H9 (cell line): ENCODE results near the gene SKIC2. TPM values are rescaled to one million over a fixed set of nuclear protein-coding genes. Genes with fewer than 3 reads are reported as not detected.

ENCODE experiments used
- DNase-seq: peaks from one replicate; pipeline ENCODE4 v3.0.0-alpha.2; 2017
- H2AFZ ChIP-seq: one replicate; pipeline ENCODE4 v1.6.1; 2013; ENCODE audit warnings: mild to moderate bottlenecking, low read length, control low read depth, moderate library complexity
- H2AK5ac ChIP-seq: 2 replicates; pipeline ENCODE4 v1.6.1; 2013; ENCODE audit warnings: low read length, control low read depth, mixed read lengths; ENCODE audit not compliant: insufficient read length
- H2BK120ac ChIP-seq: one replicate; pipeline ENCODE4 v1.6.1; 2013; ENCODE audit warnings: low read depth, mild to moderate bottlenecking, low read length, control low read depth, inconsistent platforms; ENCODE audit not compliant: poor library complexity, severe bottlenecking
- H2BK12ac ChIP-seq: 2 replicates; pipeline ENCODE4 v1.6.1; 2013; ENCODE audit warnings: low read length, control low read depth, mixed read lengths, low read depth; ENCODE audit not compliant: insufficient read length
- H2BK15ac ChIP-seq: 2 replicates; pipeline ENCODE4 v1.6.1; 2013; ENCODE audit warnings: low read depth, low read length, control low read depth
- H2BK20ac ChIP-seq: one replicate; pipeline ENCODE4 v1.6.1; 2013; ENCODE audit warnings: low read depth, mild to moderate bottlenecking, low read length, control low read depth, inconsistent platforms; ENCODE audit not compliant: poor library complexity, severe bottlenecking
- H2BK5ac ChIP-seq: 2 replicates; pipeline ENCODE4 v1.6.1; 2013; ENCODE audit warnings: low read length, control low read depth, mixed read lengths; ENCODE audit not compliant: insufficient read length
- H3K14ac ChIP-seq: 2 replicates; pipeline ENCODE4 v1.6.1; 2013; ENCODE audit warnings: low read length, control low read depth; ENCODE audit not compliant: insufficient read depth
- H3K18ac ChIP-seq: 2 replicates; pipeline ENCODE4 v1.6.1; 2013; ENCODE audit warnings: low read depth, mild to moderate bottlenecking, mixed read lengths, low read length, control low read depth; ENCODE audit not compliant: insufficient read length
- H3K23ac ChIP-seq: 2 replicates; pipeline ENCODE4 v1.6.1; 2013; ENCODE audit warnings: low read length, control low read depth, mixed read lengths, low read depth; ENCODE audit not compliant: insufficient read length
- H3K23me2 ChIP-seq: 2 replicates; pipeline ENCODE4 v1.6.1; 2013; ENCODE audit warnings: low read depth, mild to moderate bottlenecking, mixed read lengths, low read length, control low read depth; ENCODE audit not compliant: insufficient read length, poor library complexity, severe bottlenecking
- H3K27ac ChIP-seq: 2 replicates; pipeline ENCODE4 v1.5.1; 2013; ENCODE audit warnings: low read length, control low read depth, mixed read lengths, low read depth; ENCODE audit not compliant: insufficient read length
- H3K27me3 ChIP-seq: 2 replicates; pipeline ENCODE4 v1.6.1; 2013; ENCODE audit warnings: low read length, control low read depth, inconsistent platforms; ENCODE audit not compliant: insufficient read depth
- H3K4ac ChIP-seq: 2 replicates; pipeline ENCODE4 v1.6.1; 2013; ENCODE audit warnings: low read depth, mild to moderate bottlenecking, control low read depth, inconsistent platforms, low read length, moderate library complexity
- H3K4me1 ChIP-seq: 2 replicates; pipeline ENCODE4 v1.6.1; 2013; ENCODE audit warnings: low read length, control low read depth, inconsistent platforms; ENCODE audit not compliant: insufficient read depth
- H3K4me2 ChIP-seq: 2 replicates; pipeline ENCODE4 v1.6.1; 2013; ENCODE audit warnings: low read length, control low read depth, mixed read lengths; ENCODE audit not compliant: insufficient read length, insufficient read depth
- H3K56ac ChIP-seq: 2 replicates; pipeline ENCODE4 v1.6.1; 2013; ENCODE audit warnings: low read depth, mild to moderate bottlenecking, mixed read lengths, low read length, control low read depth; ENCODE audit not compliant: insufficient read length
- H3K79me1 ChIP-seq: 2 replicates; pipeline ENCODE4 v1.6.1; 2013; ENCODE audit warnings: low read depth, mild to moderate bottlenecking, moderate library complexity, low read length, control low read depth, inconsistent platforms; ENCODE audit not compliant: insufficient read depth, poor library complexity, severe bottlenecking
- H3K79me2 ChIP-seq: 2 replicates; pipeline ENCODE4 v1.6.1; 2013; ENCODE audit warnings: low read length, control low read depth, inconsistent platforms; ENCODE audit not compliant: insufficient read depth
- H3K9ac ChIP-seq: 2 replicates; pipeline ENCODE4 v1.6.1; 2013; ENCODE audit warnings: low read length, control low read depth, mixed read lengths; ENCODE audit not compliant: insufficient read length; ENCODE audit errors: extremely low read depth
- H3K9me3 ChIP-seq: one replicate; pipeline ENCODE4 v1.6.1; 2013; ENCODE audit warnings: low read depth, low read length, inconsistent platforms; ENCODE audit not compliant: control insufficient read depth
- H3T11ph ChIP-seq: one replicate; pipeline ENCODE4 v1.6.1; 2013; ENCODE audit warnings: mild to moderate bottlenecking, low read length, control low read depth, inconsistent platforms
- H4K20me1 ChIP-seq: one replicate; pipeline ENCODE4 v1.6.1; 2013; ENCODE audit not compliant: control insufficient read depth, insufficient read length, insufficient read depth
- H4K5ac ChIP-seq: 2 replicates; pipeline ENCODE4 v1.6.1; 2013; ENCODE audit warnings: low read depth, mild to moderate bottlenecking, mixed read lengths, low read length, control low read depth; ENCODE audit not compliant: insufficient read length
- H4K8ac ChIP-seq: replicated peaks from 2 replicates; pipeline ENCODE4 v1.6.1; 2013; ENCODE audit warnings: low read length, control low read depth, mixed read lengths, low read depth; ENCODE audit not compliant: insufficient read length
- H4K91ac ChIP-seq: 2 replicates; pipeline ENCODE4 v1.6.1; 2013; ENCODE audit warnings: low read depth, mild to moderate bottlenecking, moderate library complexity, mixed read lengths, low read length, control low read depth; ENCODE audit not compliant: insufficient read length
- H3K27ac Mint-ChIP-seq, 3 experiments: 2 replicates in 2 of 3; 3 replicates in 1 of 3; pipeline ENCODE4 v1.8.0; 2020 to 2021; ENCODE audit warnings: mixed read lengths in 3 of 3, mild to moderate bottlenecking in 1 of 3, moderate library complexity in 1 of 3
- H3K27me3 Mint-ChIP-seq: 2 replicates; pipeline ENCODE4 v1.8.0; 2021; ENCODE audit warnings: low read depth, mild to moderate bottlenecking, moderate library complexity, mixed read lengths
- H3K36me3 Mint-ChIP-seq, 3 experiments: 2 replicates in 2 of 3; 3 replicates in 1 of 3; pipeline ENCODE4 v1.8.0; 2020 to 2021; ENCODE audit warnings: low read depth in 3 of 3, mixed read lengths in 3 of 3; ENCODE audit not compliant: insufficient read depth in 1 of 3
- H3K4me1 Mint-ChIP-seq, 2 experiments: 2 replicates each; pipeline ENCODE4 v1.8.0; 2020; ENCODE audit warnings: mixed read lengths in 2 of 2
- H3K4me3 Mint-ChIP-seq, 2 experiments: 2 replicates in 1 of 2; 3 replicates in 1 of 2; pipeline ENCODE4 v1.8.0; 2020 to 2021; ENCODE audit warnings: mild to moderate bottlenecking in 2 of 2, mixed read lengths in 2 of 2, moderate library complexity in 1 of 2
- H3K9me3 Mint-ChIP-seq, 2 experiments: 2 replicates in 1 of 2; 3 replicates in 1 of 2; pipeline ENCODE4 v1.8.0; 2020; ENCODE audit warnings: mild to moderate bottlenecking in 2 of 2, mixed read lengths in 2 of 2, moderate library complexity in 1 of 2
- CTCF ChIP-seq: fragments of 200-600 bp; sonication (generic); conservative IDR thresholded peaks from 3 replicates; pipeline ENCODE4 v1.8.0; 2021; ENCODE audit warnings: antibody characterized with exemption, mild to moderate bottlenecking
- WGBS: extraction: QIAGEN DNeasy Blood & Tissue Kit; methylation state at CpG from one replicate; pipeline ENCODE4 v1.1.7; 2013; ENCODE audit warnings: missing lambda C conversion rate, low lambda C conversion rate, mixed read lengths; ENCODE audit not compliant: insufficient read length; ENCODE audit errors: extremely low coverage; 5-methylcytosine and 5-hydroxymethylcytosine counted together
- total RNA-seq: library from RNA; stranded (reverse); gene quantifications from 2 replicates; pipeline ENCODE4 v1.2.1, GENCODE V29; 2021

Gene SKIC2
- total RNA-seq, 1 experiment from 2014 or later, result 86.2 TPM

DNA sequence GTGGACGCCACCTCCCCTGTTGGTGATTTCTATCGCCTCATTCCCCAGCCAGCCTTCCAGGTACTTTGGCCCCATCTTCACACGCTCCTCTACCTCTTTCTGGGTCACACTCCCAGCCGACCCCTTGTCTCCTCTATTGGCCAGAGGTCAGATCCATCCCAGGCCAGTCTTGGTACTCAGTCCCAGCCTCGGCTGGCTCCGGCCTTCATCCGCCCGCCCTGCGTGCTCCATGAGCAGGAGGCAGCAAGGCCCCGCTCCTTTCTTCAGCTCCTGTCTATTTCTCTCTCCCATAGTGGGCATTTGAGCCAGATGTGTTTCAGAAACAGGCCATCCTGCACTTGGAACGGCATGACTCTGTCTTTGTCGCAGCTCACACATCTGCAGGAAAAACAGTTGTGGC is 2.6 kb downstream of the SKIC2 start:
- Histone ChIP-seq H2BK120ac (no peak overlapping the region), H3K18ac (no peak overlapping the region), H3K4me1 (peaks cover 3% of the 10 kb centered on the region; the same call in 1 of the 2 replicates), H3K9me3 (no peaks in the 10 kb centered on the region), H3K79me2 (peaks cover 7% of the 10 kb centered on the region), H3K23ac (no peak overlapping the region), H4K8ac (no peak overlapping the region), H2BK15ac (no peak overlapping the region), H3K4ac (no peak overlapping the region), H2AK5ac (no peak overlapping the region), H3K79me1 (peaks cover 3% of the 10 kb centered on the region), H3K23me2 (peaks cover 10% of the 10 kb centered on the region), H3K4me2 (no peak overlapping the region), H2BK5ac (no peak overlapping the region), H4K91ac (no peak overlapping the region), H3T11ph (no peak overlapping the region), H3K9ac (no peak overlapping the region), H2BK20ac (no peak overlapping the region), H3K56ac (no peak overlapping the region), H3K27me3 (no peaks in the 10 kb centered on the region), H2AFZ (no peak overlapping the region), H3K14ac (no peak overlapping the region), H4K5ac (no peak overlapping the region), H4K20me1 (no peaks in the 10 kb centered on the region), H3K27ac (no peak overlapping the region), H2BK12ac (no peak overlapping the region)
- H3K9me3 Mint-ChIP-seq, result no peaks in the 10 kb centered on the region; a peak in 1 of 5 replicates
- WGBS, result no CpG with 5 or more reads among the region's 12 CpGs
- no peak for DNase-seq
- no peaks in the 10 kb centered on the region; the same call in 1 of the 2 replicates for H3K27me3 Mint-ChIP-seq
- H3K36me3 Mint-ChIP-seq, result peaks cover 28 to 79% (median 71%) of the 10 kb centered on the region in 3 experiments
- no peak for TF ChIP-seq CTCF
- no peak overlapping the region; a peak in 1 of 5 replicates for H3K4me3 Mint-ChIP-seq
- peaks cover 18% of the 10 kb centered on the region in 2 experiments for H3K4me1 Mint-ChIP-seq
- H3K27ac Mint-ChIP-seq, result peak overlapping the region in 1 of 3 experiments; percentile 49; a peak in 2 of 7 replicates
